Upper lobe of left lung (tissue), 4 donors: Measurements from ENCODE around the gene SBF2.

ENCODE experiments used
- EP300 ChIP-seq, 4 donors: sonication (generic); formaldehyde crosslinking; IDR thresholded peaks; one replicate each; pipeline ENCODE4 v1.5.1; 2017; ENCODE audit warnings: antibody characterized with exemption in 4 of 4, control low read depth in 2 of 4
- POLR2A ChIP-seq, 4 donors: fragments of 450-650 bp; IDR thresholded peaks; one replicate each; pipeline ENCODE4 v1.5.1; 2016 to 2017; ENCODE audit warnings: antibody characterized with exemption in 4 of 4, mild to moderate bottlenecking in 2 of 4
- POLR2AphosphoS5 ChIP-seq, 2 donors: sonication (generic); formaldehyde crosslinking; IDR thresholded peaks; one replicate each; pipeline ENCODE4 v1.5.1; 2017; ENCODE audit warnings: antibody characterized with exemption in 2 of 2
- TF ChIP-seq, protein P1 (sequence below), 6 experiments: fragments of 450-650 bp in 4 of 6; fragments of 200-600 bp in 2 of 6; sonication (generic) in 2 of 6; IDR thresholded peaks; one replicate each; pipeline ENCODE4 v1.5.1; 2016 to 2019; ENCODE audit warnings: antibody characterized with exemption in 6 of 6

GRCh38 chr11:10283991-10284390 lies 10.0 kb downstream of the SBF2 start:
- TF ChIP-seq POLR2A (IDR thresholded peaks at IDR 0.05) = no peak
- TF ChIP-seq, protein P1, sequence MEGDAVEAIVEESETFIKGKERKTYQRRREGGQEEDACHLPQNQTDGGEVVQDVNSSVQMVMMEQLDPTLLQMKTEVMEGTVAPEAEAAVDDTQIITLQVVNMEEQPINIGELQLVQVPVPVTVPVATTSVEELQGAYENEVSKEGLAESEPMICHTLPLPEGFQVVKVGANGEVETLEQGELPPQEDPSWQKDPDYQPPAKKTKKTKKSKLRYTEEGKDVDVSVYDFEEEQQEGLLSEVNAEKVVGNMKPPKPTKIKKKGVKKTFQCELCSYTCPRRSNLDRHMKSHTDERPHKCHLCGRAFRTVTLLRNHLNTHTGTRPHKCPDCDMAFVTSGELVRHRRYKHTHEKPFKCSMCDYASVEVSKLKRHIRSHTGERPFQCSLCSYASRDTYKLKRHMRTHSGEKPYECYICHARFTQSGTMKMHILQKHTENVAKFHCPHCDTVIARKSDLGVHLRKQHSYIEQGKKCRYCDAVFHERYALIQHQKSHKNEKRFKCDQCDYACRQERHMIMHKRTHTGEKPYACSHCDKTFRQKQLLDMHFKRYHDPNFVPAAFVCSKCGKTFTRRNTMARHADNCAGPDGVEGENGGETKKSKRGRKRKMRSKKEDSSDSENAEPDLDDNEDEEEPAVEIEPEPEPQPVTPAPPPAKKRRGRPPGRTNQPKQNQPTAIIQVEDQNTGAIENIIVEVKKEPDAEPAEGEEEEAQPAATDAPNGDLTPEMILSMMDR (IDR thresholded peaks at IDR 0.05) = no peak
- no peak for TF ChIP-seq POLR2AphosphoS5 (IDR thresholded peaks at IDR 0.05)
- no peak for TF ChIP-seq EP300 (IDR thresholded peaks at IDR 0.05)
